Measurements from ENCODE around the gene OR2L8.
A peak's percentile ranks its signal among the peaks of the same experiment; 100 is the strongest.

The OR2L8 gene, protein sequence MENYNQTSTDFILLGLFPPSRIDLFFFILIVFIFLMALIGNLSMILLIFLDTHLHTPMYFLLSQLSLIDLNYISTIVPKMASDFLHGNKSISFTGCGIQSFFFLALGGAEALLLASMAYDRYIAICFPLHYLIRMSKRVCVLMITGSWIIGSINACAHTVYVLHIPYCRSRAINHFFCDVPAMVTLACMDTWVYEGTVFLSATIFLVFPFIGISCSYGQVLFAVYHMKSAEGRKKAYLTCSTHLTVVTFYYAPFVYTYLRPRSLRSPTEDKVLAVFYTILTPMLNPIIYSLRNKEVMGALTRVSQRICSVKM

DNA sequence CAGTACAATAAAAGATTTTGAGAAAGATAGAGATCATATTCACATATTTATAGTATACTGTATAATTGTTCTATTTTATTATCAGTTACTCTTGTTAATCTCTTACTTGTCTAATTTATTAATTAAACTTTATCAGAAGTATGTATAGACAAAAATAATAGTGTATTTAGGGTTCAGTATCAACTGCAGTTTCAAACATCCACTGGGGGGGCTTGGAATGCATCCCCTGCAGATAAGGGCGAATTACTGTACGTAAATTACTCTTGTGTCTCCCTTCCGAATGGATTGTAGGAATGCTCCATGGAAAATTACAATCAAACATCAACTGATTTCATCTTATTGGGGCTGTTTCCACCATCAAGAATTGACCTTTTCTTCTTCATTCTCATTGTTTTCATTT lies at the start of gene OR2L8:
TSS of gene OR2L8 (plus strand) at position 301 of the 400 bp plus-strand sequence. CDS start at position 301, 0 bp downstream.
- DNase-seq: no peak

- no peak for DNase-seq
Measured at GRCh38 chr1:247904122-247904521, 44.5 kb upstream of the OR2L8 start.

GRCh38 chr1:247905181-247905580 lies 43.5 kb upstream of the OR2L8 start:
- no peak for DNase-seq

DNA sequence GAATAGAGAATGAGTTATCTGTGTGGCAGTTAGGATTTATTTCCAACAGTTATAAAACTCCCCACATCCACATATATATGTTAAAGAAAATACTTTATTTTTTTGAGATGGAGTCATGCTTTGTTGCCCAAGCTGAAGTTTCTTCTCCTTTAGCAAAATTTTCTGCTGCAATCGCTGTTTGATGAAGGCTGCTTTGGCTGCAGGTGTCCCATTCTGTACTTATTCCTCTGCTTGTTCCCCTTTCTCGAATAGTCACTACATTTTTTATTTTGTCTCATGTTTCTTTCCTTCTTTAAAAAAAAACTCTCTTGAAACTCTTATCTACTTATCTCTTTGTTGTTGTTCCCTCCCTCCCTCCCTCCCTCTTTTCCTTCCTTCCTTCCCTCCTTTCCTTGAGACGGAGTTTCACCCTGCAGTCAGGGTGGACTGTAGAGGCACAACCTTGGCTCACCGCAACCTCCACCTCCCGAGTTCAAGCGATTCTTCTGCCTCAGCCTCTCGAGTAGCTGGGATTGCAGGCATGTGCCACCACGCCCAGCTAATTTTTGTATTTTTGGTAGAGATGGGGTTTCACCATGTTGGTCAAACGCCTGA lies 42.7 kb upstream of the OR2L8 start:
- DNase-seq: no peak

- DNase-seq: no peak
Measured at GRCh38 chr1:247906504-247907047, 42.1 kb upstream of the OR2L8 start.

GRCh38 chr1:247908766-247909165 lies 39.9 kb upstream of the OR2L8 start:
- no peak for DNase-seq

DNA sequence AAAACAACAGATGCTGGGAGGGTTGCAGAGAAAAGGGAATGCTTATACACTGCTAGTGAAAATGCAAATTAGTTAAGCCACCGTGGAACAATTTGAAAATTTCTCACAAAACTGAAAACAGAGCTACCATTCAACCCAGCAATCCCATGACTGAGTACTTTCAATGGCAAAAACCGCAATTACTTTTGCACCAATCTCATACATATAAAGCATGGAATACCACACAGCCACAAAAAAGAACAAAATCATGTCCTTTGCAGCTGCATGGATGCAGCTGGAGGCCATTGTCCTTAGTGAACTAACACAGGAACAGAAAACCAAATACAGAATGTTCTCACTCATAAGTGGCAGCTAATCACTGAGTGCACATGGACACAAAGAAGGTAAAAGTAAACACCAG lies 34.9 kb upstream of the OR2L8 start:
- no peak for DNase-seq

GRCh38 chr1:247914941-247915662 lies 33.6 kb upstream of the OR2L8 start:
- no peak for DNase-seq

DNA sequence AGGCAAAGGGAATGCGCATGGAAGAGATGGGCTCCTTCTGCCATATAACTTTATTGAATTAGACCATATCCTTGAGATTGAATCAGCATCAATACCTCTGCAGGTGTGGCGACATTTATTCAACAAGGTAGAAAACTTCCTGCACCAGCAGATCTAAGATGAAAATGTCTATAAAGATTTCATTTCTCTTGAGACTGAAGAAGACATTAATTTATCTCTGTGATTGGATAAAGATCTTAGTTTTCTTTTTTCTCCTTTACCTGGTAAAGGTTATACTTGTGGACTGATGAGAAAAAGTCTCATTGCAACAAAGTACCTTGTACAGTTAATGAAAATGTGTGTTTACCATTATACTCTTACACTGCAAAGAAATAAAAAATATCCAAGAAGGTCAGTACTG lies 28.7 kb upstream of the OR2L8 start, which contains the start of gene OR2T8:
TSS of gene OR2T8 (plus strand) at position 301 of the 400 bp plus-strand sequence. CDS start 766 bp downstream, outside the sequence.
- DNase-seq: no peak

- DNase-seq: no peak
Measured at GRCh38 chr1:247923941-247924340, 24.7 kb upstream of the OR2L8 start.

- no peak for DNase-seq
Measured at GRCh38 chr1:247924868-247925267, 23.8 kb upstream of the OR2L8 start, which contains the start of gene OR2AJ1. OR2AJ1 (plus strand) TSS chr1:247924889; CDS start chr1:247933769, 8,880 bp downstream.

DNA sequence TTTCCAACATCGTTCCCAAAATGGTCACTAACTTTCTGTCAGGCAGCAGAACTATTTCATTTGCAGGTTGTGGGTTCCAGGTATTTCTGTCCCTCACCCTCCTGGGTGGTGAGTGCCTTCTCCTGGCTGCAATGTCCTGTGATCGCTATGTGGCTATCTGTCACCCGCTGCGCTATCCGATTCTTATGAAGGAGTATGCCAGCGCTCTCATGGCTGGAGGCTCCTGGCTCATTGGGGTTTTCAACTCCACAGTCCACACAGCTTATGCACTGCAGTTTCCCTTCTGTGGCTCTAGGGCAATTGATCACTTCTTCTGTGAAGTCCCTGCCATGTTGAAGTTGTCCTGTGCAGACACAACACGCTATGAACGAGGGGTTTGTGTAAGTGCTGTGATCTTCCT lies 14.7 kb upstream of the OR2L8 start:
- DNase-seq: no peak

DNA sequence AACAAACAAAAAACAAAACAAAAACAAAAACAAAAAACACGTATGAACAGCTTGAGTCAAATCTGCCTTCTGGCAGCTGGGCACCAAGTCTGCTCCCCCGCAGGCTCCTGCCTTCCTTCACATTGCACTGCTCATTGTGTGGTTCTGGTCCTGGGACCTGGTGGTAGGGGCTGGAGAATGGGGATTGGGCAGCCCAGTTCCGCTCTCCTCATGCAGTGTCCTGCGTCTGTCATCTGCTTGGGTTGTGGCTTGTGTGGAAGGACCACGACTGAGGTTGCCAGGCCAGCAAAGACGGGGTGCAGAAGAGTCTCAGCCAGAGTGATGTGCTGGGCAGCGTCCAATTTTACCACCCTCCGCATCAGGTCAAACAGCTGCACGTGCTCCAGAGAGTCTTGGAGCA lies 12.9 kb upstream of the OR2L8 start:
- no peak for DNase-seq

DNA sequence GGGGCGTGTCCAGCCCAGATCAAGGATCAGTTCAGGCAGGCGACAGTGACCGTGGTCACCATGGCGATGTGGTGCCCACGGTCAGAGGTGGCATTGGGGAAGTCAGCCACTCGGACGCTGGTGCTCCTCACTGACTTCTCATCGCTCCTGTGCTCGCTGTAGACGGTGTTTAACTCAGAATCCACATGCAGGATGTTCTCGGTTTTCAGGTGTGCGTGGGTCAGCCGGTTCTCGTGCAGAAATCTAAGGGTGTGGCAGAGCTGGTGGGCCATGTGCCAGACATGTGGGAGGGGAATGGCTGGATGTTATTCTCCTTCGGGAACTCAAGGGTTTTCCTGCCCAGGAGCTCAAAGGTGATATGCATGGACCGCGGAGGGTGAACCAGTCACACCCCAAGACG lies 12.2 kb upstream of the OR2L8 start:
- DNase-seq: no peak

DNA sequence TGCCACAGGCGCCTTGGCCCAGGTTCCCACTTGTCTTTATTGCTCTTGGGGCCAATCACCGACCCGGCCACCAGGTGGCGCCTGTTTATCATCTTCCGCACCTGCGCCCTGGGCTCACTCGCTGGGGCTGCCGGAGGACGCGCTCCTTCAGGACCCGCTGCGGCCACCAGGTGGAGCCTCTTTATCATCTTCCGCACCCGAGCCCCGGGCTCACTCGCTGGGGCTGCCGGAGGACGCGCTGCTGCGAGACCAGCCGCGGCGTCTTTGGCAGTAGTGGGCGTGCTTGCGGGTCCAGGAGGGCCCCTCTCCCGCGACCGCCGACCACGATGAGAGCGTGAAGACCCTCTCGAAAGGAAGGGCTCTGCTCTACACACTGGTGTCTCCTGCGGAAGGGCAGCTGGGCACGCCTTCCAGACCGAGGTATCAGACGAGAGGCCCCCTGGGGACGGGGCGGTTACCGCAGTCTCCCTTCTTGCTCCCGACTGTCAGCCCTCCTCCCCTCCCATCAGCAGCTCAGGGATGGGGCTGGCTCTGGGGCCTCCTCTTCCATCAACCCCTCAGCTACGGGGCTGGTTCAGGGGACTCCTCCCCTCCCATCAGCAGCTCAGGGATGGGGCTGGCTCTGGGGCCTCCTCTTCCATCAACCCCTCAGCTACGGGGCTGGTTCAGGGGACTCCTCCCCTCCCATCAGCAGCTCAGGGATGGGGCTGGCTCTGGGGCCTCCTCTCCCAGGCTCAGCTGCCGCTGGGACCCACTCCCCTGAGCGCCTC lies 11.5 kb upstream of the OR2L8 start:
- peak; percentile 70 for DNase-seq

- no peak for DNase-seq
Measured at GRCh38 chr1:247942624-247943023, 6.0 kb upstream of the OR2L8 start.

GRCh38 chr1:247953408-247953807 lies 4.8 kb downstream of the OR2L8 start:
- DNase-seq: no peak

GRCh38 chr1:247961791-247962190 lies 13.1 kb downstream of the OR2L8 start:
- DNase-seq: no peak

GRCh38 chr1:247962911-247963588 lies 14.4 kb downstream of the OR2L8 start:
- DNase-seq: no peak

DNA sequence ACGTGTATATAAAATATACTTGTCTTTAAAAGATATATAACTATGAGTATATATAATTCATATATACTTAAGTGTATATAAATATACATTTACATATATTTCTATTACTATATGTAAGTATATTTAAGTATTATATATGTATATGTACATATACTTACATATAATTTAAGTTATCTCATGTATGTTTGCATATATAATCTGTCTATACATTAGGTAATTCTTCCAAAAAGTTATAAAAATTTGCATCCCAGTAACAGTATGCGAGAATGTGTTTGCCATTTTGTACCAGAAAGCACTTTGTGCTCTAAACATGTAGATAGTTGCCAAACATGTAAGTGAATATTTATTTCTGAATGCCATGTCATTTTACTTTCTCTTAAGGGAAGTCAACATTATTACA lies 16.3 kb downstream of the OR2L8 start, which contains the start of gene OR2AK2:
TSS of gene OR2AK2 (plus strand) at position 301 of the 400 bp plus-strand sequence. CDS start 144 bp downstream, outside the sequence.
- DNase-seq: no peak

DNA sequence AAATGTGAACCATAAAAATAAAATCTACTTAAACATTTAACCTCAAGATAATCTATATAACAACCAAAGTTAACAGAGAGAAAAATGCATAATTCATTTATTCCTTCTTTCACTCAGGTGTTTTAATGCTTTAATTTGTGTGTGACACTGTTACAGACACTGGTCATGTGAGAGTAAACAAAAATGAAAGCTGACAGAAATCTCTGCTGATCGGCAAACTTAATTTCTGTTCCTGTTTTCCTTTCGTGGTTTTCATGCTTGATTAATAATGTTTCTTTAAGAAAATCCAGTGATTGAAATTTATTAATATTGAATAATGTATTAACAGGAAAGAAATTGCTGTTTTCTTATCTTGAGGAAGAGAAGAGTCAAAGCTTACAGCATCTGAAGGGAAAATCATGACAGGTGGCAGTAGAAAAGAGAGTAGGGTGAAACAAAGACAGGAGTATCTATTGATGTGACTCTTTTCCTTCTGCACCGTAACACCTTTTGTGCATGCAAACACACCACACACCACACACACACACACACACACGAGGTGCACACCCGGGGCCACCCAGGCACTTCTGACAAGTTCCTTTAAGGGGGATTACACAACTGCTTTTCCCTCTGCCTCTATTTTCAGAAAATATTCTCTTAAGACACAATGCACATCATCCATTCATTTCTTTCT lies 18.0 kb downstream of the OR2L8 start:
- DNase-seq: no peak

Data from NCI-H1694 (cell line).